ENCODE measurements around the gene PRR23E.

The PRR23E gene

GRCh38 chr3:127212231-127212630 lies 19.3 kb downstream of the PRR23E start:
- no peak for TF ChIP-seq FOXM1 (IDR thresholded peaks at IDR 0.05; ENCODE audit: borderline replicate concordance, low read depth)
- TF ChIP-seq CREB1 (IDR thresholded peaks at IDR 0.05; ENCODE audit: low read depth): no peak
- no peak for TF ChIP-seq TEAD4 (IDR thresholded peaks at IDR 0.05)
- no peak for TF ChIP-seq MAX (IDR thresholded peaks at IDR 0.05)
- TF ChIP-seq ZBTB7A (IDR thresholded peaks at IDR 0.05; ENCODE audit: low read depth): no peak
- no peak for TF ChIP-seq EGR1 (IDR thresholded peaks at IDR 0.05)
- no peak for TF ChIP-seq NFIC (IDR thresholded peaks at IDR 0.05)
- TF ChIP-seq EP300 (IDR thresholded peaks at IDR 0.05; ENCODE audit: borderline replicate concordance): no peak
- no peak for TF ChIP-seq CEBPB (IDR thresholded peaks at IDR 0.05)
- TF ChIP-seq RAD21 (IDR thresholded peaks at IDR 0.05; ENCODE audit: low read depth): no peak
- no peak for TF ChIP-seq REST (IDR thresholded peaks at IDR 0.05; ENCODE audit: low read depth)

GRCh38 chr3:127212711-127213110 lies 19.8 kb downstream of the PRR23E start:
- TF ChIP-seq NFIC (IDR thresholded peaks at IDR 0.05) (no peak), RAD21 (IDR thresholded peaks at IDR 0.05; ENCODE audit: low read depth) (no peak), ZBTB7A (IDR thresholded peaks at IDR 0.05; ENCODE audit: low read depth) (no peak), EGR1 (IDR thresholded peaks at IDR 0.05) (no peak), MAX (IDR thresholded peaks at IDR 0.05) (no peak), USF1 (IDR thresholded peaks at IDR 0.05) (no peak)

GRCh38 chr3:127213381-127213918 lies 20.5 kb downstream of the PRR23E start:
- no peak for TF ChIP-seq MAX (IDR thresholded peaks at IDR 0.05)
- no peak for TF ChIP-seq CEBPB (IDR thresholded peaks at IDR 0.05)
- TF ChIP-seq TAF1 (IDR thresholded peaks at IDR 0.05; ENCODE audit: low read depth): no peak
- no peak for TF ChIP-seq YY1 (IDR thresholded peaks at IDR 0.05; ENCODE audit: low read depth)
- no peak for TF ChIP-seq EGR1 (IDR thresholded peaks at IDR 0.05)
- no peak for TF ChIP-seq EP300 (IDR thresholded peaks at IDR 0.05; ENCODE audit: borderline replicate concordance)
- TF ChIP-seq NFIC (IDR thresholded peaks at IDR 0.05): no peak
- no peak for TF ChIP-seq TEAD4 (IDR thresholded peaks at IDR 0.05)
- no peak for TF ChIP-seq RAD21 (IDR thresholded peaks at IDR 0.05; ENCODE audit: low read depth)
- no peak for TF ChIP-seq ZBTB7A (IDR thresholded peaks at IDR 0.05; ENCODE audit: low read depth)

GRCh38 chr3:127214975-127215374 lies 22.0 kb downstream of the PRR23E start:
- TF ChIP-seq MAX (IDR thresholded peaks at IDR 0.05) (no peak), USF1 (IDR thresholded peaks at IDR 0.05) (no peak), TAF1 (IDR thresholded peaks at IDR 0.05; ENCODE audit: low read depth) (no peak), YY1 (IDR thresholded peaks at IDR 0.05; ENCODE audit: low read depth) (no peak), EGR1 (IDR thresholded peaks at IDR 0.05) (no peak), NFIC (IDR thresholded peaks at IDR 0.05) (no peak), REST (IDR thresholded peaks at IDR 0.05; ENCODE audit: low read depth) (no peak), CREB1 (IDR thresholded peaks at IDR 0.05; ENCODE audit: low read depth) (no peak), CEBPB (IDR thresholded peaks at IDR 0.05) (no peak), ZBTB7A (IDR thresholded peaks at IDR 0.05; ENCODE audit: low read depth) (no peak), EP300 (IDR thresholded peaks at IDR 0.05; ENCODE audit: borderline replicate concordance) (no peak), FOXM1 (IDR thresholded peaks at IDR 0.05; ENCODE audit: borderline replicate concordance, low read depth) (no peak)

GRCh38 chr3:127215714-127216414 lies 22.9 kb downstream of the PRR23E start:
- TF ChIP-seq TEAD4 (IDR thresholded peaks at IDR 0.05): no peak
- TF ChIP-seq EGR1 (IDR thresholded peaks at IDR 0.05): no peak
- no peak for TF ChIP-seq CEBPB (IDR thresholded peaks at IDR 0.05)
- TF ChIP-seq EP300 (IDR thresholded peaks at IDR 0.05; ENCODE audit: borderline replicate concordance): no peak
- no peak for TF ChIP-seq YY1 (IDR thresholded peaks at IDR 0.05; ENCODE audit: low read depth)
- no peak for TF ChIP-seq NFIC (IDR thresholded peaks at IDR 0.05)
- no peak for TF ChIP-seq MAX (IDR thresholded peaks at IDR 0.05)
- no peak for TF ChIP-seq ZBTB7A (IDR thresholded peaks at IDR 0.05; ENCODE audit: low read depth)
- TF ChIP-seq USF1 (IDR thresholded peaks at IDR 0.05): no peak
- TF ChIP-seq REST (IDR thresholded peaks at IDR 0.05; ENCODE audit: low read depth): no peak
- no peak for TF ChIP-seq CREB1 (IDR thresholded peaks at IDR 0.05; ENCODE audit: low read depth)
- no peak for TF ChIP-seq TAF1 (IDR thresholded peaks at IDR 0.05; ENCODE audit: low read depth)
- TF ChIP-seq TCF12 (IDR thresholded peaks at IDR 0.05; ENCODE audit: low read depth): no peak
- TF ChIP-seq FOXM1 (IDR thresholded peaks at IDR 0.05; ENCODE audit: borderline replicate concordance, low read depth): no peak
- no peak for TF ChIP-seq RAD21 (IDR thresholded peaks at IDR 0.05; ENCODE audit: low read depth)
